Measurements from ENCODE around the gene ZFP36L1.

Gene ZFP36L1

GRCh38 chr14:68787092-68787992 lies 5.5 kb downstream of the ZFP36L1 start:
- H3K36me3 ChIP-seq = peaks cover 20 to 54% (median 52%) of the 10 kb centered on the region in 3 donors
- intact Hi-C loops (cut with DNase I; ENCODE audit: low total_unique reads) = loop anchor here (5.0 to 10.0 kb wide), 3 partner anchors 163 to 843 kb away; no protein-coding TSS in a partner anchor
- H3K4me3 ChIP-seq = peak overlapping the region in 1 of 2 donors; percentile 4
- H3K4me1 ChIP-seq = peaks cover 0 to 46% (median 24%) of the 10 kb centered on the region in 4 donors
- no peak for TF ChIP-seq CTCF (IDR thresholded peaks at IDR 0.05)
- peak overlapping the region; percentile 96 to 100 for H3K27ac ChIP-seq
- peak in 1 of 2 donors; percentile 41 for DNase-seq
- no peaks in the 10 kb centered on the region for H3K9me3 ChIP-seq
- H3K27me3 ChIP-seq = no peaks in the 10 kb centered on the region

DNA sequence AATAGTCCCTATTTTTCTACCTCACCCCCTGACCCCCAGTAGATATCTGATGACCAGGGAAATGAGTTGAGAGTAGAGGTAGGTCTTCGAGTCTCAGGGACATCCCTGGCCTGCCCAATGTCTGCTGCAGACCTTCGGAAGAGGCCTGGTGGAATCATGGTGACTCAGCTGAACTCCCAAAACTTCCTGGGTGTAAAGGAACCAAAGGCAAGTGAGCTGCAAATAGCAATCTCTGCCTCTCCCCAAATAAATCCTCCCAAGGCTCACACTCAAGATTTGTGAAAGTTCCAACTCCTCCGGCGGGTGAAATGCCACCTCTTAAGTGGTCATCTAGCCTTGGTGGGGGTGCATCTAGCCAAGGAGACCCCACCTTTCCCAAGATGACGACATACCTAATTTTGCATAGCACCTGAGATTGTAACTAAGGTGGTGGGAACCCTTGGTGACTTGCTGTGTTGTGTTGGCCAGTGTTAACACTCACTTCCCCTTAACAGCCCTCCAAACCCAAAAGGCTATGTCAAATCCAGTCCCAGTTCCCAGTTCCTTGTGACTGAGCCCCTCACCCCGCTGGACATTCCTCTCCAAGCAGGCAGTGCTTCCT lies 6.3 kb downstream of the ZFP36L1 start:
- H3K27ac ChIP-seq = peak overlapping the region; percentile 96 to 100
- no peak overlapping the region for H3K4me3 ChIP-seq
- H3K4me1 ChIP-seq = peaks cover 0 to 48% (median 28%) of the 10 kb centered on the region in 4 donors
- no peak for DNase-seq
- intact Hi-C loops (cut with DNase I; ENCODE audit: low total_unique reads) = loop anchor here (5.0 to 10.0 kb wide), 3 partner anchors 162 to 842 kb away; no protein-coding TSS in a partner anchor
- H3K36me3 ChIP-seq = peaks cover 20 to 49% (median 46%) of the 10 kb centered on the region in 3 donors
- no peak for TF ChIP-seq CTCF (IDR thresholded peaks at IDR 0.05)
- no peaks in the 10 kb centered on the region for H3K27me3 ChIP-seq
- no peaks in the 10 kb centered on the region for H3K9me3 ChIP-seq

DNA sequence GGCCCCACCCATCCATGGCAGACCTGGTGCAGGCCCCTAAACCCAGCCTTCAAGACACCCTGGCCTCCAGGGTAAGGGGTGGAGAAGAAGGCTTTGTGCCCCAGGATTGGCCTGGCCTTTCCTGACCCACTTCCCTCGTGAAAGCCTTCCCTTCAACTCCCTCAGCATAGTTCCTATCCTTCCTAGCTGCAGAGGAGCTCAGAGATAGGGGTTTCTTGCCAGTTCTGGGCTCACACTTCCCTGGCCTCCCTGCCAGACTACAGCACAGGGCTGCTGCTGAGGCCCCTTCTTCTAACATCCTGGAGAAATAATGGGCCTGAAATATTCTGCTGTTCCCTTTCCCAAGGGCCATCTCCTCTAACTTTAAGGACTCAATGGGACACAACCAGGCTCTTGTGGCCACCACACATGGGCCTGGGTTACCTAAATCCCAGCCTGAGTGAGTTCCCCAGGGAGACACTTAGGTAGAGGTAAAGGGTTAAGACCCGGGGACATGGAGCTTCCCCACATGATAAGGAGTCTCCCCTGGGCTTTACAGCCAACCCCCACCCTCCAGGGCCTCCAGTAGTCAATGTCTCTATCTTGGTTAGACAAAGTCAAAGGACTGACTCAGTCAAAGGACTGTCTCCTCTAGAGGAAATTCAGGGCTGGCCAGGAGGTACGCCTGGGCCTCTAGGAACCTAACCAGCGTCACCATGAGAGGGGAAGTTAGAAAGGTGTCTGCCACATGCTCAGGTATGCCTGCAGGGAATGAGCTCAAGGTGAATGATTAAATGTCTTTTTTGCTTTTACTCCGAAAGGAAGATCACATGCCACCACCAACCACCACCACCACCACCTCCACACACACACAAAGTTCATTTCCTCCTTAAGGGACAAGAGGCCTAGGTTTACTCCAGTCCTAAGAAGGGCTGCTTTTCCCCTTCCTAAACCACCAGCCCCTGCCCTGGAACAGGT lies 7.1 kb downstream of the ZFP36L1 start:
- Histone ChIP-seq H3K9me3 (no peaks in the 10 kb centered on the region), H3K27ac (peak overlapping the region; percentile 96 to 100), H3K4me3 (no peak overlapping the region), H3K27me3 (no peaks in the 10 kb centered on the region), H3K36me3 (peaks cover 20 to 41% (median 38%) of the 10 kb centered on the region in 3 donors), H3K4me1 (peaks cover 0 to 55% (median 35%) of the 10 kb centered on the region in 4 donors)
- intact Hi-C loops (cut with DNase I; ENCODE audit: low total_unique reads) = loop anchor here (5.0 to 10.0 kb wide), 3 partner anchors 161 to 841 kb away; no protein-coding TSS in a partner anchor
- TF ChIP-seq CTCF (IDR thresholded peaks at IDR 0.05) = no peak
- peak in 1 of 2 donors; percentile 16 for DNase-seq

DNA sequence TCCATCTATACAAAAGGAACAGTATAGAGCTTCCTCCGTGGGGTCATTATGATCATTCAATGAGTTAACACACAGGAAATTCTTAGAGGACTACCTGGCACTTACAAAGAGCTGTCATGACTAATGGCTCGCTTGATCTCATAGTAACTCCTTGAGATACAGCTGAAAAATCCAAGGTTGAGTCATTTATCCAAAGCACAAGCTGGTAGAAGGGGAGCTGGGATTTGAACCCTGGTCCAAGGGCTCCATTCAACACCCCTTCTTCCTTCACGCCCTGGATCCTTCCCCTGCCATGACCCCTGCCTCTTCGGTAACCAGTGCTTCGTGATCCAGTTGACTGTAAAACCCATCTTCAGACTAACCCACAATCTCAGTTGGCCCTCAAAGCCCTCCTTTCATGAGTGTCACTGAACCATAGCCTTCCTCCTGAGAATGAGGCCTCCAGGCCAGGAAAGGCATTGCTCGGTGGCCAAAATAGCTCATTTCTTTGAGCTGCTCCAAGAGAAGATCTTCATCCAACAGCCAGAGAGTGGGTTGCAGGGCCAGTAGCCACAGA lies 7.8 kb downstream of the ZFP36L1 start:
- Histone ChIP-seq H3K9me3 (no peaks in the 10 kb centered on the region), H3K27ac (peak overlapping the region; percentile 96 to 100), H3K4me3 (no peak overlapping the region), H3K4me1 (peaks cover 0 to 62% (median 43%) of the 10 kb centered on the region in 4 donors), H3K36me3 (peaks cover 17 to 34% (median 31%) of the 10 kb centered on the region in 3 donors), H3K27me3 (no peaks in the 10 kb centered on the region)
- intact Hi-C loops (cut with DNase I; ENCODE audit: low total_unique reads) = loop anchor here (5.0 to 10.0 kb wide), 3 partner anchors 160 to 840 kb away; no protein-coding TSS in a partner anchor
- TF ChIP-seq CTCF (IDR thresholded peaks at IDR 0.05) = no peak
- no peak for DNase-seq
